ENCODE data around the gene GABRR3. TPM values are rescaled to one million over a fixed set of nuclear protein-coding genes. Genes with fewer than 3 reads are reported as not detected.

GABRR3 gene
- total RNA-seq, 1 donor from 2014 or later: not detected

GRCh38 chr3:97991293-97991682 is 43.8 kb downstream of the GABRR3 start:
- no peak for DNase-seq (ENCODE audit: low spot score)

GRCh38 chr3:97990624-97991292 is 44.4 kb downstream of the GABRR3 start:
- no peak for DNase-seq (ENCODE audit: low spot score)

- DNase-seq (ENCODE audit: low spot score): no peak
Measured at GRCh38 chr3:97988784-97989568, 46.1 kb downstream of the GABRR3 start.

- DNase-seq (ENCODE audit: low spot score): no peak
Measured at GRCh38 chr3:97987306-97987705, 47.8 kb downstream of the GABRR3 start.

GRCh38 chr3:97983933-97984491 is 51.1 kb downstream of the GABRR3 start:
- no peak for DNase-seq (ENCODE audit: low spot score)

- DNase-seq (ENCODE audit: low spot score): no peak
Measured at GRCh38 chr3:97981886-97982285, 53.2 kb downstream of the GABRR3 start.

GRCh38 chr3:97979610-97980009 is 55.5 kb downstream of the GABRR3 start:
- DNase-seq (ENCODE audit: low spot score): no peak

- DNase-seq (ENCODE audit: low spot score): no peak
Measured at GRCh38 chr3:97975466-97975865, 59.6 kb downstream of the GABRR3 start.

GRCh38 chr3:97974996-97975395 is 60.1 kb downstream of the GABRR3 start:
- no peak for DNase-seq (ENCODE audit: low spot score)

GRCh38 chr3:97972976-97973375 is 62.1 kb downstream of the GABRR3 start:
- DNase-seq (ENCODE audit: low spot score): no peak

- DNase-seq (ENCODE audit: low spot score): peak; percentile 92
Measured at GRCh38 chr3:97971679-97972567, 63.2 kb downstream of the GABRR3 start, which contains the start of gene RIOX2. TSS of gene RIOX2 (minus strand) at chr3:97972431. CDS start at chr3:97967593, 4,838 bp downstream.

GRCh38 chr3:97970956-97971620 is 64.0 kb downstream of the GABRR3 start:
- DNase-seq (ENCODE audit: low spot score): no peak

- no peak for DNase-seq (ENCODE audit: low spot score)
Measured at GRCh38 chr3:97970156-97970555, 65.0 kb downstream of the GABRR3 start.

- DNase-seq (ENCODE audit: low spot score): no peak
Measured at GRCh38 chr3:97969541-97969940, 65.6 kb downstream of the GABRR3 start.

GRCh38 chr3:97968376-97968775 is 66.7 kb downstream of the GABRR3 start:
- no peak for DNase-seq (ENCODE audit: low spot score)

- no peak for DNase-seq (ENCODE audit: low spot score)
Measured at GRCh38 chr3:97967966-97968365, 67.1 kb downstream of the GABRR3 start.

- no peak for DNase-seq (ENCODE audit: low spot score)
Measured at GRCh38 chr3:97960993-97961766, 73.9 kb downstream of the GABRR3 start.

GRCh38 chr3:97960551-97960950 is 74.6 kb downstream of the GABRR3 start:
- DNase-seq (ENCODE audit: low spot score): no peak

- no peak for DNase-seq (ENCODE audit: low spot score)
Measured at GRCh38 chr3:97959872-97960271, 75.2 kb downstream of the GABRR3 start.

GRCh38 chr3:97958796-97959195 is 76.3 kb downstream of the GABRR3 start:
- no peak for DNase-seq (ENCODE audit: low spot score)

Data from mesenteric fat pad (tissue), 1 donor.